DND-41 (cell line): ENCODE measurements around the gene NKPD1.

ENCODE experiments used
- EZH2 ChIP-seq: IDR thresholded peaks from 3 replicates; pipeline ENCODE4 v1.6.1; 2012; ENCODE audit warnings: borderline replicate concordance, low read depth, mild to moderate bottlenecking, moderate library complexity, low read length, inconsistent platforms; ENCODE audit not compliant: severe bottlenecking
- TF ChIP-seq, protein P1 (sequence below): IDR thresholded peaks from 2 replicates; pipeline ENCODE4 v1.5.1; 2012; ENCODE audit warnings: borderline replicate concordance, low read length, moderate library complexity, mild to moderate bottlenecking; ENCODE audit not compliant: poor library complexity, severe bottlenecking; ENCODE audit errors: extremely low read depth

DNA sequence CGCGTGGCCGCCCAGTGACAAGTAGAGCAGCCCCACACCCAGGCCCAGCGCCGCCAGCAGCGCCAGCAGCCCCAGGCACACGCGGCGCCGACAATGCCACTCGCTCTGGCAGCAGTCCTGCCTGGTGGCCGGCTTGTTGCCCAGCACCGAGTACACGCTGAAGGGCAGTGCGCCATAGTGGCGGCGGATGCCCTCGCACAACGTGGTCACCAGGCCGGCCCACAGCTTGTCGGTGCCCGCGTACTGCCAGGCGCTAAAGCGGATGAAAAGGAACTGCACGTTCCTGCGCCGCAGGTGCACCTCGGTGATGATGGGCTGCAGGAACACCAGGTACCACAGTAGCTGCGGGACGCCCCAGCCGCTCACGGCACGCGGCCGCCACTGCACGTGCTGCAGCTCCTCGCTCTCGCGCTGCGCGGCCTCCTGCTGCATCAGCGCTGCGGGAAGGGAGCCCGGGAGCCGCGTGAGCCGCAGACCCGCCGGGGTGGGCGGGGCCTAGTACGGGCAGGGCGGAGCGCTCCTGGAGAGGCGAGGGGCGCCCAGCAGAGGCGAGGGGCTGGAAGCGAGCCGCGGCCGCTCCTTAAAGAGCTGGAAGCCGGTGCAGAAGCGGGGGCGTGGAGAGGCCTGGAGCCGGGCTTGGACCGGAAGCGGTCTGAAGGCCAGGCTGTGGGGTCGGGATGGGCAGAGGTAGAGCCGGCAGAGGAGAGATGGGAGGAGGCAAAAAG is 7.3 kb downstream of the NKPD1 start:
- TF ChIP-seq, protein P1, sequence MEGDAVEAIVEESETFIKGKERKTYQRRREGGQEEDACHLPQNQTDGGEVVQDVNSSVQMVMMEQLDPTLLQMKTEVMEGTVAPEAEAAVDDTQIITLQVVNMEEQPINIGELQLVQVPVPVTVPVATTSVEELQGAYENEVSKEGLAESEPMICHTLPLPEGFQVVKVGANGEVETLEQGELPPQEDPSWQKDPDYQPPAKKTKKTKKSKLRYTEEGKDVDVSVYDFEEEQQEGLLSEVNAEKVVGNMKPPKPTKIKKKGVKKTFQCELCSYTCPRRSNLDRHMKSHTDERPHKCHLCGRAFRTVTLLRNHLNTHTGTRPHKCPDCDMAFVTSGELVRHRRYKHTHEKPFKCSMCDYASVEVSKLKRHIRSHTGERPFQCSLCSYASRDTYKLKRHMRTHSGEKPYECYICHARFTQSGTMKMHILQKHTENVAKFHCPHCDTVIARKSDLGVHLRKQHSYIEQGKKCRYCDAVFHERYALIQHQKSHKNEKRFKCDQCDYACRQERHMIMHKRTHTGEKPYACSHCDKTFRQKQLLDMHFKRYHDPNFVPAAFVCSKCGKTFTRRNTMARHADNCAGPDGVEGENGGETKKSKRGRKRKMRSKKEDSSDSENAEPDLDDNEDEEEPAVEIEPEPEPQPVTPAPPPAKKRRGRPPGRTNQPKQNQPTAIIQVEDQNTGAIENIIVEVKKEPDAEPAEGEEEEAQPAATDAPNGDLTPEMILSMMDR, result no peak
- TF ChIP-seq EZH2, result no peak
